ENCODE measurements around the gene USP31. TPM values are rescaled to one million over a fixed set of nuclear protein-coding genes. Genes with fewer than 3 reads are reported as not detected.

Gene USP31
- polyA plus RNA-seq, 2 of the 4 experiments (the other 2 are of a cell fraction): 8.3 to 18.0 TPM

GRCh38 chr16:23187341-23187740 lies 38.1 kb upstream of the USP31 start:
- TF ChIP-seq FOSB (CRISPR knock-in tag; IDR thresholded peaks at IDR 0.05) (no peak), NFE2L2 (conservative IDR thresholded peaks at IDR 0.05; ENCODE audit: low read length) (no peak), RAD21 (conservative IDR thresholded peaks at IDR 0.05 in 1 of 2, IDR thresholded peaks at IDR 0.05 in 1 of 2) (no peak), ZSCAN20 (CRISPR knock-in tag; IDR thresholded peaks at IDR 0.05) (no peak), HOXA7 (CRISPR knock-in tag; IDR thresholded peaks at IDR 0.05) (no peak), CBX8 (IDR thresholded peaks at IDR 0.05) (no peak)
- ATAC-seq (no peak), DNase-seq (ENCODE audit: low read depth in 1 of 2, low spot score in 1 of 2) (no peak), FAIRE-seq (no peak)
- H3K4me1 ChIP-seq: peaks cover 4% of the 10 kb centered on the region; the same call in 2 of the 3 replicates
- no peaks in the 10 kb centered on the region for H3K9me3 ChIP-seq
- H3K4me3 ChIP-seq: no peak overlapping the region
- WGBS (ENCODE audit: missing lambda C conversion rate): 39% methylated on average over 3 of the region's 3 CpGs
- CTCF ChIA-PET: interaction anchor here (2.8 to 18.1 kb wide), 2 partner anchors 11 to 248 kb away, joined by 8 to 336 read pairs; no protein-coding TSS in a partner anchor
- POLR2A ChIA-PET: no interaction called here
- H3K27ac ChIP-seq: no peak overlapping the region
- H3K4me2 ChIP-seq: peak overlapping the region; percentile 14; the same call in 1 of the 3 replicates

DNA sequence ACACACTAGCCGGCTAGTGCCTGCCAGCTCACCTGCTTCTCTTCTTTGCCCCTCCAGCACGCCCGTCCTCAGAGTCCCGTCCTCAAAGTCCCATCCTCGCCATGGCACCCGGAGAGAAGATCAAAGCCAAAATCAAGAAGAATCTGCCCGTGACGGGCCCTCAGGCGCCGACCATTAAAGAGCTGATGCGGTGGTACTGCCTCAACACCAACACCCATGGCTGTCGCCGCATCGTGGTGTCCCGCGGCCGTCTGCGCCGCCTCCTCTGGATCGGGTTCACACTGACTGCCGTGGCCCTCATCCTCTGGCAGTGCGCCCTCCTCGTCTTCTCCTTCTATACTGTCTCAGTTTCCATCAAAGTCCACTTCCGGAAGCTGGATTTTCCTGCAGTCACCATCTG lies 36.9 kb upstream of the USP31 start:
- Histone ChIP-seq H3K4me3 (no peak overlapping the region), H3K27ac (no peak overlapping the region), H3K4me2 (no peak overlapping the region), H3K4me1 (peaks cover 8% of the 10 kb centered on the region; the same call in 2 of the 3 replicates), H3K9me3 (no peaks in the 10 kb centered on the region)
- no peak for TF ChIP-seq GATA3 (IDR thresholded peaks at IDR 0.05; ENCODE audit: borderline replicate concordance)
- TF ChIP-seq HEYL (CRISPR knock-in tag; IDR thresholded peaks at IDR 0.05): no peak
- TF ChIP-seq, protein P1, sequence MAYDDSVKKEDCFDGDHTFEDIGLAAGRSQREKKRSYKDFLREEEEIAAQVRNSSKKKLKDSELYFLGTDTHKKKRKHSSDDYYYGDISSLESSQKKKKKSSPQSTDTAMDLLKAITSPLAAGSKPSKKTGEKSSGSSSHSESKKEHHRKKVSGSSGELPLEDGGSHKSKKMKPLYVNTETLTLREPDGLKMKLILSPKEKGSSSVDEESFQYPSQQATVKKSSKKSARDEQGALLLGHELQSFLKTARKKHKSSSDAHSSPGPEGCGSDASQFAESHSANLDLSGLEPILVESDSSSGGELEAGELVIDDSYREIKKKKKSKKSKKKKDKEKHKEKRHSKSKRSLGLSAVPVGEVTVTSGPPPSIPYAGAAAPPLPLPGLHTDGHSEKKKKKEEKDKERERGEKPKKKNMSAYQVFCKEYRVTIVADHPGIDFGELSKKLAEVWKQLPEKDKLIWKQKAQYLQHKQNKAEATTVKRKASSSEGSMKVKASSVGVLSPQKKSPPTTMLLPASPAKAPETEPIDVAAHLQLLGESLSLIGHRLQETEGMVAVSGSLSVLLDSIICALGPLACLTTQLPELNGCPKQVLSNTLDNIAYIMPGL (CRISPR knock-in tag; IDR thresholded peaks at IDR 0.05; ENCODE audit: borderline replicate concordance): no peak
- TF ChIP-seq, protein P2, sequence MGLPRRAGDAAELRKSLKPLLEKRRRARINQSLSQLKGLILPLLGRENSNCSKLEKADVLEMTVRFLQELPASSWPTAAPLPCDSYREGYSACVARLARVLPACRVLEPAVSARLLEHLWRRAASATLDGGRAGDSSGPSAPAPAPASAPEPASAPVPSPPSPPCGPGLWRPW (IDR thresholded peaks at IDR 0.05): no peak
- no peak for TF ChIP-seq MAZ (IDR thresholded peaks at IDR 0.05; ENCODE audit: borderline replicate concordance, low read depth, low read length)
- no peak for TF ChIP-seq PHF8 (IDR thresholded peaks at IDR 0.05; ENCODE audit: borderline replicate concordance, low read depth)
- TF ChIP-seq HOXB13 (CRISPR knock-in tag; IDR thresholded peaks at IDR 0.05; ENCODE audit: low read depth): no peak
- CTCF ChIA-PET: interaction anchor here (1.0 to 18.1 kb wide), 4 partner anchors 10 to 287 kb away, joined by 3 to 336 read pairs (median 6); no protein-coding TSS in a partner anchor
- WGBS (ENCODE audit: missing lambda C conversion rate): 84% methylated on average over 24 of the region's 24 CpGs
- ATAC-seq (no peak), FAIRE-seq (no peak), DNase-seq (ENCODE audit: low read depth in 1 of 2, low spot score in 1 of 2) (no peak)
- POLR2A ChIA-PET: no interaction called here

GRCh38 chr16:23185656-23186055 lies 36.4 kb upstream of the USP31 start:
- Histone ChIP-seq H3K9me3 (no peaks in the 10 kb centered on the region), H3K4me1 (peaks cover 8% of the 10 kb centered on the region; the same call in 2 of the 3 replicates), H3K4me3 (no peak overlapping the region), H3K27ac (no peak overlapping the region), H3K4me2 (no peak overlapping the region)
- no peak for ATAC-seq
- POLR2A ChIA-PET: no interaction called here
- no peak for FAIRE-seq
- no peak for DNase-seq (ENCODE audit: low read depth in 1 of 2, low spot score in 1 of 2)
- CTCF ChIA-PET: interaction anchor here (0.8 to 18.1 kb wide), 5 partner anchors 9 to 411 kb away, joined by 3 to 336 read pairs (median 3); no protein-coding TSS in a partner anchor
- 60% methylated on average over 11 of the region's 11 CpGs for WGBS (ENCODE audit: missing lambda C conversion rate)
- TF ChIP-seq TP53 (CRISPR knock-in tag; IDR thresholded peaks at IDR 0.05) (no peak), EHMT2 (IDR thresholded peaks at IDR 0.05; ENCODE audit: low read depth) (no peak), JUNB (IDR thresholded peaks at IDR 0.05) (no peak)

- H3K27ac ChIP-seq: no peak overlapping the region; a peak in 1 of 6 replicates
- H3K4me1 ChIP-seq: peaks cover 8% of the 10 kb centered on the region; the same call in 2 of the 3 replicates
- ATAC-seq (no peak), DNase-seq (ENCODE audit: low read depth in 1 of 2, low spot score in 1 of 2) (no peak), FAIRE-seq (no peak)
- no peaks in the 10 kb centered on the region for H3K9me3 ChIP-seq
- ChIA-PET CTCF (interaction anchor here (0.9 to 18.1 kb wide), 18 partner anchors 8 to 853 kb away, joined by 3 to 336 read pairs (median 5); no protein-coding TSS in a partner anchor), POLR2A (no interaction called here)
- H3K4me3 ChIP-seq: peak overlapping the region; percentile 44; the same call in 1 of the 3 replicates
- peak overlapping the region; percentile 99; the same call in 1 of the 3 replicates for H3K4me2 ChIP-seq
- 55% methylated on average over 4 of the region's 4 CpGs for WGBS (ENCODE audit: missing lambda C conversion rate)
- TF ChIP-seq HOXB5 (CRISPR knock-in tag; IDR thresholded peaks at IDR 0.05): no peak
- no peak for TF ChIP-seq CEBPB (IDR thresholded peaks at IDR 0.05)
- no peak for TF ChIP-seq FOSB (CRISPR knock-in tag; IDR thresholded peaks at IDR 0.05)
- no peak for TF ChIP-seq RAD21 (conservative IDR thresholded peaks at IDR 0.05 in 1 of 2, IDR thresholded peaks at IDR 0.05 in 1 of 2)
- TF ChIP-seq FOXS1 (CRISPR knock-in tag; IDR thresholded peaks at IDR 0.05): no peak
- no peak for TF ChIP-seq JUN (IDR thresholded peaks at IDR 0.05)
- TF ChIP-seq KDM1A (IDR thresholded peaks at IDR 0.05; ENCODE audit: low read depth): no peak
- no peak for TF ChIP-seq CHD2 (IDR thresholded peaks at IDR 0.05; ENCODE audit: low read length, partially characterized antibody)
- no peak for TF ChIP-seq RNF2 (IDR thresholded peaks at IDR 0.05; ENCODE audit: borderline replicate concordance, low read depth)
- no peak for TF ChIP-seq PBX3 (IDR thresholded peaks at IDR 0.05)
- TF ChIP-seq REST (IDR thresholded peaks at IDR 0.05): no peak
These were observed 34.3 kb upstream of the USP31 start for GRCh38 chr16:23183543-23183862.

Data from A549 (cell line).